Measurements from ENCODE around the gene PTPRZ1. TPM values are rescaled to one million over a fixed set of nuclear protein-coding genes. Genes with fewer than 3 reads are reported as not detected.

PTPRZ1 gene
- total RNA-seq, 1 experiment from 2014 or later = 74.2 TPM

- Histone ChIP-seq H3T11ph (ENCODE audit: low read length) (no peak overlapping the region), H3K79me2 (ENCODE audit: insufficient read depth, low read length) (peaks cover 66% of the 10 kb centered on the region), H4K20me1 (ENCODE audit: control insufficient read depth, insufficient read depth, insufficient read length) (no peaks in the 10 kb centered on the region), H2BK5ac (ENCODE audit: insufficient read length, low read length) (no peak overlapping the region), H3K14ac (ENCODE audit: insufficient read depth, low read length) (no peak overlapping the region), H2BK20ac (ENCODE audit: low read depth, low read length, poor library complexity, severe bottlenecking) (no peak overlapping the region), H2BK12ac (ENCODE audit: insufficient read length, low read depth, low read length) (no peak overlapping the region), H3K4me2 (ENCODE audit: insufficient read depth, insufficient read length, low read length) (no peak overlapping the region), H3K23me2 (ENCODE audit: insufficient read length, low read depth, low read length, poor library complexity, severe bottlenecking) (no peaks in the 10 kb centered on the region), H2BK120ac (ENCODE audit: low read depth, low read length, poor library complexity, severe bottlenecking) (no peak overlapping the region), H3K9ac (ENCODE audit: extremely low read depth, insufficient read length, low read length) (no peak overlapping the region), H3K4me1 (ENCODE audit: insufficient read depth, low read length) (peaks cover 22% of the 10 kb centered on the region), H4K91ac (ENCODE audit: insufficient read length, low read depth, low read length) (no peak overlapping the region), H3K27ac (ENCODE audit: insufficient read length, low read depth, low read length) (no peak overlapping the region), H3K79me1 (ENCODE audit: insufficient read depth, low read depth, low read length, poor library complexity, severe bottlenecking) (peaks cover 2% of the 10 kb centered on the region), H3K27me3 (ENCODE audit: insufficient read depth, low read length) (no peaks in the 10 kb centered on the region; the same call in 1 of the 2 replicates), H2BK15ac (ENCODE audit: low read depth, low read length) (no peak overlapping the region), H3K18ac (ENCODE audit: insufficient read length, low read depth, low read length) (no peak overlapping the region), H3K56ac (ENCODE audit: insufficient read length, low read depth, low read length) (no peak overlapping the region), H3K9me3 (ENCODE audit: control insufficient read depth, low read depth, low read length) (no peaks in the 10 kb centered on the region), H2AFZ (ENCODE audit: low read length) (no peak overlapping the region), H2AK5ac (ENCODE audit: insufficient read length, low read length) (no peak overlapping the region), H4K5ac (ENCODE audit: insufficient read length, low read depth, low read length) (no peak overlapping the region), H4K8ac (replicated peaks; ENCODE audit: insufficient read length, low read depth, low read length) (no peak overlapping the region), H3K23ac (ENCODE audit: insufficient read length, low read depth, low read length) (no peak overlapping the region), H3K4ac (ENCODE audit: low read depth, low read length) (no peak overlapping the region)
- no peak for DNase-seq
- Mint-ChIP-seq H3K4me3 (peak overlapping the region in 1 of 2 experiments; percentile 46; a peak in 3 of 5 replicates), H3K4me1 (peaks cover 68 to 70% of the 10 kb centered on the region in 2 experiments), H3K27me3 (ENCODE audit: low read depth) (no peaks in the 10 kb centered on the region), H3K36me3 (ENCODE audit: insufficient read depth in 1 of 3, low read depth in 3 of 3) (peaks cover 10 to 11% (median 11%) of the 10 kb centered on the region in 3 experiments; a peak in 6 of 7 replicates), H3K27ac (peak overlapping the region; percentile 24 to 94 (median 91); a peak in 6 of 7 replicates), H3K9me3 (no peaks in the 10 kb centered on the region)
- TF ChIP-seq, protein P1, sequence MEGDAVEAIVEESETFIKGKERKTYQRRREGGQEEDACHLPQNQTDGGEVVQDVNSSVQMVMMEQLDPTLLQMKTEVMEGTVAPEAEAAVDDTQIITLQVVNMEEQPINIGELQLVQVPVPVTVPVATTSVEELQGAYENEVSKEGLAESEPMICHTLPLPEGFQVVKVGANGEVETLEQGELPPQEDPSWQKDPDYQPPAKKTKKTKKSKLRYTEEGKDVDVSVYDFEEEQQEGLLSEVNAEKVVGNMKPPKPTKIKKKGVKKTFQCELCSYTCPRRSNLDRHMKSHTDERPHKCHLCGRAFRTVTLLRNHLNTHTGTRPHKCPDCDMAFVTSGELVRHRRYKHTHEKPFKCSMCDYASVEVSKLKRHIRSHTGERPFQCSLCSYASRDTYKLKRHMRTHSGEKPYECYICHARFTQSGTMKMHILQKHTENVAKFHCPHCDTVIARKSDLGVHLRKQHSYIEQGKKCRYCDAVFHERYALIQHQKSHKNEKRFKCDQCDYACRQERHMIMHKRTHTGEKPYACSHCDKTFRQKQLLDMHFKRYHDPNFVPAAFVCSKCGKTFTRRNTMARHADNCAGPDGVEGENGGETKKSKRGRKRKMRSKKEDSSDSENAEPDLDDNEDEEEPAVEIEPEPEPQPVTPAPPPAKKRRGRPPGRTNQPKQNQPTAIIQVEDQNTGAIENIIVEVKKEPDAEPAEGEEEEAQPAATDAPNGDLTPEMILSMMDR (conservative IDR thresholded peaks at IDR 0.05) = no peak
- WGBS (ENCODE audit: extremely low coverage, insufficient read length, low lambda C conversion rate) = no CpG with 5 or more reads among the region's 1 CpG
These were observed 6.6 kb downstream of the PTPRZ1 start for GRCh38 chr7:121879544-121879943.
